GM23248 (cell line): ENCODE measurements around the gene KBTBD8. TPM values are rescaled to one million over a fixed set of nuclear protein-coding genes. Genes with fewer than 3 reads are reported as not detected.
A peak's percentile ranks its signal among the peaks of the same experiment; 100 is the strongest.

ENCODE experiments used
- DNase-seq: peaks from one replicate; pipeline ENCODE4 v3.0.0-alpha.2; 2015
- H2AFZ ChIP-seq: fragments of 200-600 bp; sonication (generic); 2 replicates; pipeline ENCODE4 v1.6.1; 2016; ENCODE audit warnings: antibody characterized with exemption
- H3F3A ChIP-seq: fragments of 200-600 bp; sonication (generic); 2 replicates; pipeline ENCODE4 v1.6.1; 2016; ENCODE audit warnings: mild to moderate bottlenecking, antibody characterized with exemption, mixed run types; ENCODE audit not compliant: insufficient read depth
- H3K27ac ChIP-seq: fragments of 200-600 bp; sonication (generic); 2 replicates; pipeline ENCODE4 v1.5.1; 2016; ENCODE audit warnings: mild to moderate bottlenecking
- H3K27me3 ChIP-seq: fragments of 200-600 bp; sonication (generic); replicated peaks from 2 replicates; pipeline ENCODE4 v1.6.1; 2016; ENCODE audit warnings: mild to moderate bottlenecking; ENCODE audit not compliant: insufficient read depth
- H3K36me3 ChIP-seq: fragments of 200-600 bp; sonication (generic); 2 replicates; pipeline ENCODE4 v1.6.1; 2016; ENCODE audit warnings: low read depth, mild to moderate bottlenecking
- H3K4me1 ChIP-seq: fragments of 200-600 bp; sonication (generic); 2 replicates; pipeline ENCODE4 v1.6.1; 2016; ENCODE audit warnings: mild to moderate bottlenecking; ENCODE audit not compliant: insufficient read depth
- H3K4me2 ChIP-seq: fragments of 200-600 bp; sonication (generic); one replicate; pipeline ENCODE4 v1.6.1; 2016; ENCODE audit warnings: mild to moderate bottlenecking; ENCODE audit not compliant: unreplicated experiment
- H3K4me3 ChIP-seq: fragments of 200-600 bp; sonication (generic); 2 replicates; pipeline ENCODE4 v1.5.1; 2016; ENCODE audit warnings: mild to moderate bottlenecking
- H3K79me2 ChIP-seq: fragments of 200-600 bp; sonication (generic); 2 replicates; pipeline ENCODE4 v1.6.1; 2016; ENCODE audit warnings: mild to moderate bottlenecking; ENCODE audit not compliant: insufficient read depth
- H3K9ac ChIP-seq: fragments of 200-600 bp; sonication (generic); 2 replicates; pipeline ENCODE4 v1.6.1; 2016; ENCODE audit warnings: mild to moderate bottlenecking
- H3K9me2 ChIP-seq: fragments of 200-600 bp; sonication (generic); 2 replicates; pipeline ENCODE4 v1.6.1; 2016; ENCODE audit warnings: mixed run types, mild to moderate bottlenecking, moderate library complexity; ENCODE audit not compliant: insufficient read depth
- H3K9me3 ChIP-seq: fragments of 200-600 bp; sonication (generic); one replicate; pipeline ENCODE4 v1.6.1; 2017; ENCODE audit warnings: low read depth
- H4K20me1 ChIP-seq: fragments of 200-600 bp; sonication (generic); 2 replicates; pipeline ENCODE4 v1.6.0; 2016; ENCODE audit not compliant: insufficient read depth
- EZH2 ChIP-seq: fragments of 200-600 bp; sonication (generic); IDR thresholded peaks from 2 replicates; pipeline ENCODE4 v1.6.1; 2018; ENCODE audit warnings: antibody characterized with exemption, mild to moderate bottlenecking; ENCODE audit not compliant: insufficient read depth, poor library complexity, severe bottlenecking
- EZH2phosphoT487 ChIP-seq: fragments of 200-600 bp; sonication (generic); IDR thresholded peaks from 2 replicates; pipeline ENCODE4 v1.6.1; 2018; ENCODE audit warnings: antibody characterized with exemption, moderate library complexity, mild to moderate bottlenecking, low read depth; ENCODE audit not compliant: insufficient read depth
- WGBS, 2 experiments: methylation state at CpG; one replicate each; pipeline ENCODE4 v1.1.6; 2015 to 2017; ENCODE audit warnings: low lambda C conversion rate in 2 of 2, low coverage in 1 of 2; ENCODE audit errors: missing lambda C conversion rate in 2 of 2; 5-methylcytosine and 5-hydroxymethylcytosine counted together
- in situ Hi-C: fragments of 300-500 bp; cut with MboI; formaldehyde crosslinking; loops from 2 replicates; pipeline ENCODE4 v1.15.0; 2020
- polyA plus RNA-seq: library from polyadenylated mRNA; unstranded; fragments of >200 nt; fragmentation: Nextera tagmentation; extraction: Ambion mirVana; gene quantifications from 2 replicates; pipeline ENCODE4 v1.2.1, GENCODE V29; 2016
- total RNA-seq: library from RNA; depleted of rRNA; stranded (reverse); fragments of >200 nt; shearing (Covaris generic); gene quantifications from 2 replicates; pipeline ENCODE4 v1.2.3, GENCODE V29; 2014

KBTBD8 gene
- total and polyA plus RNA-seq, 2 experiments from 2014 or later, result 0.26 to 0.86 TPM

DNA sequence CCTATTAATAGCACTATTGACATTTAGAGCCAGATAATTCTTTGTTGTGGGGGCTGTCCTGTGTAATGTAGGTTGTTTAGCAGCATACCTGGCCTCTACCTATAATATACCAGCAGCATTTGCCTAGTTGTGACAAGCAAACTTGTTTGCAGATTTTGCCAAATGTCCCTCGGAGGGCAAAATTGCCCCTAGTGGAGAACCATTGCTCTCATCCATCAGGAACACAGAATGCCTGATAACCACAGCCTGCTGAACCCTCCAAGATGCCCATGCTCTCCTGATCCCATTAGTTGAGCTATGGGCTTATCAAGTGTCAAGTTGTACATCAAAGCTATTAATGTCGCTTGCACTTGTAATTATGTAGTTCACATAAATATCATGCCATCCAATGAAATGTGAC lies 15.0 kb upstream of the KBTBD8 start:
- Histone ChIP-seq H3K36me3 (no peaks in the 10 kb centered on the region), H3K27ac (no peak overlapping the region), H3K79me2 (no peaks in the 10 kb centered on the region), H3K9me3 (no peaks in the 10 kb centered on the region), H3F3A (no peaks in the 10 kb centered on the region), H3K4me2 (no peak overlapping the region), H2AFZ (no peak overlapping the region), H3K9ac (no peak overlapping the region), H3K4me3 (no peak overlapping the region), H3K9me2 (no peaks in the 10 kb centered on the region), H4K20me1 (no peaks in the 10 kb centered on the region), H3K4me1 (no peaks in the 10 kb centered on the region), H3K27me3 (peaks cover 4% of the 10 kb centered on the region; the same call in 1 of the 2 replicates)
- in situ Hi-C loops, result no loop called here
- no peak for DNase-seq
- 51 to 65% methylated on average over 2 of the region's 2 CpGs for WGBS, 2 experiments
- TF ChIP-seq EZH2phosphoT487 (no peak), EZH2 (no peak)

DNA sequence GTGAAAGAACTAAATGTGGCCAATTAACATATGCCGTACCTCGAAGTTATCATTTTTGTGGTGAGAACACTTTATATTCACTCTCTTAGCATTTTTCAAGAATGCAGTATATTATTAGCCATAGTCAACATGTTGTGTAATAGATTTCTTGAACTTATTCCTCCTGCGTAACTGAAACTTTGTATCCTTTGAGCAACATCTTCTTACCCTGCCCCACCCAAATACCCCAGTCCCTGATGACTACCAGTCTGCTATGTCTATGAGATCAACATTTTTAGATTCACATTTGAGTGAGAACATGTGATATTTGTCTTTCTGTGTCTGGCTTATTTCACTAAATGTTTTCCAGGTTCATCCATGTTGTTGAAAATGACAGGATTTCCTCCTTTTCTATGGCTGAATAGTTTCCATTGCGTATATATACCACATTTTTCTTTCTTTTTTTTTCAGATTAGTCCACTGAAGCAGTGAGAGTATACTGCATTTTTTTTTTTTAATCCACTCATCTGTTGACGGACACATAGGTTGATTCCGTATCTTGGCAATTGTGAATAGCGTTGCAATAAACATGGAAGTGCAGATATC lies 12.7 kb upstream of the KBTBD8 start:
- Histone ChIP-seq H3K9me3 (no peaks in the 10 kb centered on the region), H2AFZ (no peak overlapping the region), H3K36me3 (no peaks in the 10 kb centered on the region), H3K9me2 (no peaks in the 10 kb centered on the region), H3F3A (no peaks in the 10 kb centered on the region), H3K4me3 (no peak overlapping the region), H3K27ac (no peak overlapping the region), H3K4me2 (no peak overlapping the region), H3K9ac (no peak overlapping the region), H3K27me3 (peaks cover 4% of the 10 kb centered on the region; the same call in 1 of the 2 replicates), H3K4me1 (no peaks in the 10 kb centered on the region), H3K79me2 (no peaks in the 10 kb centered on the region), H4K20me1 (no peaks in the 10 kb centered on the region)
- peak; percentile 13 for DNase-seq
- in situ Hi-C loops, result no loop called here
- no peak for TF ChIP-seq EZH2phosphoT487
- no peak for TF ChIP-seq EZH2
- 75 to 79% methylated on average over 7 of the region's 7 CpGs for WGBS, 2 experiments

DNA sequence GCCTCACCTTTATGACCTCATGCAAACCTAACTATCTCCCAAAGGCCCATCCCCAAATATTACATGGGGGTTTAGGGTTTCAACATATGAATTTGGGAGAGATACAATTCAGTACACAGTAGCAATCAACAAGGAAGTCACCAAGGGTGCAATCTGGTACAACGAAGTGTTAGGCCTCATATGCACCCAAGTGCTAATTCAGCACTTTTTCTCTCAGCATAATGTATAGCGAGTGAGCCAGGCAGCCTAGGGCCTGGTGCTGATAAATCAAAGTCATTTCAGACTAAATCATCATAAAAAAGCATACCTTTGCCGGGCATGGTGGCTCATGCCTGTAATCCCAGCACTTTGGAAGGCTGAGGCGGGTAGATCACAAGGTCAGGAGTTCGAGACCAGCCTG lies 11.7 kb upstream of the KBTBD8 start:
- TF ChIP-seq EZH2phosphoT487 (no peak), EZH2 (no peak)
- in situ Hi-C loops, result no loop called here
- DNase-seq, result no peak
- Histone ChIP-seq H3K9me2 (no peaks in the 10 kb centered on the region), H4K20me1 (no peaks in the 10 kb centered on the region), H2AFZ (no peak overlapping the region), H3K27me3 (peaks cover 4% of the 10 kb centered on the region; the same call in 1 of the 2 replicates), H3F3A (no peaks in the 10 kb centered on the region), H3K27ac (no peak overlapping the region), H3K9ac (no peak overlapping the region), H3K4me3 (no peak overlapping the region), H3K4me2 (no peak overlapping the region), H3K79me2 (no peaks in the 10 kb centered on the region), H3K36me3 (no peaks in the 10 kb centered on the region), H3K9me3 (no peaks in the 10 kb centered on the region), H3K4me1 (no peaks in the 10 kb centered on the region)
- WGBS, 2 experiments, result 55 to 60% methylated on average over 5 of the region's 5 CpGs

DNA sequence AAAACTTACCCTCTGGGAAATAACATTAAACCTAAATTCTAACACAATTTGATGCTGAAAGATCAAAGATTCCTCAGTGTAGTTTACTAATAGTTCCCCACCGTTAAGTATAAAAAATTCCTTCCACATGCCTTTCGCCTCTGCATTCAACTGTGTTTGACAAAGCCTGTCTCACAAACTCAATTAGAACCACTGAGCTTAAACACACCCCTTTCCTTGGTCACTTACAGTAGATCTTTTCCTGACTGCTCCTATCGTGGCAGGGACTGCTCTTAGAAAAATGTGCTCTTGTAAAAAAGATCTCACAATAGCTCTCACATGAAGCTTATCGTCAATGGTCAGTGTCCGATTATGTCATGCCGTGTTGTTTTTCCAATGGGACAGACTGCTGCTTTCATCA lies 8.9 kb upstream of the KBTBD8 start:
- no peaks in the 10 kb centered on the region for H4K20me1 ChIP-seq
- no peak for DNase-seq
- H3K4me1 ChIP-seq, result no peaks in the 10 kb centered on the region
- H3K9ac ChIP-seq, result no peak overlapping the region
- H3K79me2 ChIP-seq, result no peaks in the 10 kb centered on the region
- H2AFZ ChIP-seq, result 0 out of 2 replicates have a peak overlapping the region, but pooled peaks have one; percentile 75
- no peak overlapping the region for H3K4me3 ChIP-seq
- H3K27ac ChIP-seq, result no peak overlapping the region
- no peaks in the 10 kb centered on the region for H3K9me3 ChIP-seq
- peaks cover under 1% of the 10 kb centered on the region; the same call in 1 of the 2 replicates for H3K27me3 ChIP-seq
- in situ Hi-C loops, result no loop called here
- no peak overlapping the region for H3K4me2 ChIP-seq
- H3K36me3 ChIP-seq, result no peaks in the 10 kb centered on the region
- no peaks in the 10 kb centered on the region for H3K9me2 ChIP-seq
- WGBS, 2 experiments, result 47 to 54% methylated on average over 6 of the region's 6 CpGs
- no peaks in the 10 kb centered on the region for H3F3A ChIP-seq
- TF ChIP-seq EZH2phosphoT487, result no peak
- no peak for TF ChIP-seq EZH2
